AG10803 (cell line): ENCODE measurements around the gene WBP11.

ENCODE experiments used
- DNase-seq: peaks from one replicate; pipeline ENCODE4 v3.0.0; 2010; ENCODE audit warnings: low read depth
- H3K4me3 ChIP-seq: 2 replicates; pipeline ENCODE4 v1.5.1; 2011; ENCODE audit warnings: mild to moderate bottlenecking, low read length, control low read depth
- TF ChIP-seq, protein P1 (sequence below): conservative IDR thresholded peaks from 2 replicates; pipeline ENCODE4 v1.5.1; 2011; ENCODE audit warnings: mild to moderate bottlenecking, low read length, control low read depth, inconsistent platforms

Gene WBP11

GRCh38 chr12:14803011-14803829 is at the start of gene WBP11, which contains the start of gene C12orf60:
Gene WBP11 (minus strand): TSS chr12:14803478. CDS start chr12:14801383, 2,095 bp downstream.
Gene C12orf60 (plus strand): TSS chr12:14803670. CDS start chr12:14822936, 19,266 bp downstream.
- peak; percentile 99 for DNase-seq
- TF ChIP-seq, protein P1, sequence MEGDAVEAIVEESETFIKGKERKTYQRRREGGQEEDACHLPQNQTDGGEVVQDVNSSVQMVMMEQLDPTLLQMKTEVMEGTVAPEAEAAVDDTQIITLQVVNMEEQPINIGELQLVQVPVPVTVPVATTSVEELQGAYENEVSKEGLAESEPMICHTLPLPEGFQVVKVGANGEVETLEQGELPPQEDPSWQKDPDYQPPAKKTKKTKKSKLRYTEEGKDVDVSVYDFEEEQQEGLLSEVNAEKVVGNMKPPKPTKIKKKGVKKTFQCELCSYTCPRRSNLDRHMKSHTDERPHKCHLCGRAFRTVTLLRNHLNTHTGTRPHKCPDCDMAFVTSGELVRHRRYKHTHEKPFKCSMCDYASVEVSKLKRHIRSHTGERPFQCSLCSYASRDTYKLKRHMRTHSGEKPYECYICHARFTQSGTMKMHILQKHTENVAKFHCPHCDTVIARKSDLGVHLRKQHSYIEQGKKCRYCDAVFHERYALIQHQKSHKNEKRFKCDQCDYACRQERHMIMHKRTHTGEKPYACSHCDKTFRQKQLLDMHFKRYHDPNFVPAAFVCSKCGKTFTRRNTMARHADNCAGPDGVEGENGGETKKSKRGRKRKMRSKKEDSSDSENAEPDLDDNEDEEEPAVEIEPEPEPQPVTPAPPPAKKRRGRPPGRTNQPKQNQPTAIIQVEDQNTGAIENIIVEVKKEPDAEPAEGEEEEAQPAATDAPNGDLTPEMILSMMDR, result no peak
- peak within 1 kb of the TSS; percentile 83 for H3K4me3 ChIP-seq

DNA sequence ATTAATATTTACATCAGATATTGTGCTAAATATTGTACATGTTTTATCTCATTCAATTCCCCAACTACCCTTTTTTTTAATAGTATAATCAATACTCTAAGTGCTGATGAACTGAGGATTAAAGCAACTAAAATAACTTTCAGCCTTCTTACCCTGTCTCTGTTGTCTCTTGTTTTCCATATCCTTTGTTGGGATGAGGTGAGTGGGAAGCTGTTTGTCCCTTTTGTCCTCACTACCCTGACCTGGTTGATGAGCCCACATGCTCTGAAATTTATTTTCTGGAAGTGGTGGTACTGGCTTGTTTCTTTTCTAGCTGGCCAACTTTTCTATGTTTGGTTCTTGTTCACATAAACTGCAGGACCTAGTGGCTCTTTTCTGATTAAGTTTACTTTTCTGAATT is 49.6 kb upstream of the WBP11 start:
- H3K4me3 ChIP-seq, result no peak overlapping the region
- no peak for DNase-seq
- TF ChIP-seq, protein P1, result no peak

- no peak overlapping the region for H3K4me3 ChIP-seq
- DNase-seq, result no peak
- TF ChIP-seq, protein P1, result no peak
Measured at GRCh38 chr12:14850929-14851663, 47.8 kb upstream of the WBP11 start.

DNA sequence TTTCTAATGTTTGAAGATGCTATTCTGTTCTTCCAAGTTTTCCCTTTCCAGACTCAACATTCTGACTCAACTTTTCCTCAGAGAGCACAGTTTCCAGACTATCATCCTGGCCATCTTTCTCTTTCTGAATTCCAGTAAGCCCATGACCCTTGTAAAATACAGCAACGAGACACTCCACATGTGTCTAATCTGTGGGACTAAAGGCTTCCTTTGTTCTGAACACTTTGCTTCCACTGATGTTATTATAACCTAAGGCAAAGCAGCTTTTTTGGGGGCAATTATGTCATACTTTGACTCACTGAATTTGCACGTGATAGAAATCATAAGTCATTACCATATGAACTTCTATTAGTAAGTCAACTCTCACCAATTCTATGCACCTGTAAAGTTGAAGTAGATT is 46.4 kb upstream of the WBP11 start:
- no peak overlapping the region for H3K4me3 ChIP-seq
- peak; percentile 16 for DNase-seq

GRCh38 chr12:14846876-14847580 is 43.8 kb upstream of the WBP11 start:
- no peak overlapping the region for H3K4me3 ChIP-seq
- DNase-seq, result peak; percentile 39
- TF ChIP-seq, protein P1, result no peak

More for the DNA sequence above, 46.4 kb upstream of the WBP11 start:
- TF ChIP-seq, protein P1, result no peak

- no peak overlapping the region for H3K4me3 ChIP-seq
- TF ChIP-seq, protein P1, result no peak
- DNase-seq, result no peak
Measured at GRCh38 chr12:14846042-14846587, 42.8 kb upstream of the WBP11 start.
